Measurements from ENCODE around the gene CHRNA4.

Gene CHRNA4

DNA sequence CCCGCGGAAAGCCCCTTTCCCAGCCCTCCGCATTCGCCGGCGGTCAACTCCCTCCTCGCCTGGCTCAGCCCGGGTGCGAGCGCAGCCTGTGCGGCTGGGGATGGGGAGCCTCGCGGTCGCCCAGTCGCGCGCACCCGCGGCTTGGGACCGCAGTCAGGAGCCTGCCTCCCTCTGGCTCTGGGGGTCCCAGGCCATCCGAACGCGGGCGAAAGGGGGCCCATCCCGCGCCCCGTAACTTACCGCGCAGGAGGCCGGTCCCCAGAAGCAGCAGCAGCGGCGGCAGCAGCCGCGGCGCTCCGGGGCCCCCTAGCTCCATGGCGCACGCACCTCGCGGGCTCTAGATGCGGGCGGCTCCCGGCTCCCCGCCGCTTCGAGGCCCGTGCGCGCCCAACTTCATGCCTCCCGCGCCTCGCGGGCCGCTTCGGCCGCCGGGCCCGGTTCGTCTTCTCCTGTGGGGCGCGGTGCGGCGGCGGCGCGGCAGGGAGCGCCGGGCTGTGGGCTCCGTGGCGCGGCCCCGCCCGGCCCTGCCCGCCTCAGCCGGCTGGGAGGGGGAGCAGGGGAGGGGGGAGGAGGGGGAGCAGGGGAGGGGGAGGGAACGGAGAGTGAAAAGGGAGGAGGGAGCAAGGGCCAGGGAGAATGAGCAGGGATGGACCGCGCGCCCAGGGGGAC is at the start of gene CHRNA4:
Gene CHRNA4 (minus strand): TSS at position 500 of the 669 bp plus-strand sequence. CDS start 184 bp downstream, at position 316.
- no peak for DNase-seq (ENCODE audit: low spot score)

DNA sequence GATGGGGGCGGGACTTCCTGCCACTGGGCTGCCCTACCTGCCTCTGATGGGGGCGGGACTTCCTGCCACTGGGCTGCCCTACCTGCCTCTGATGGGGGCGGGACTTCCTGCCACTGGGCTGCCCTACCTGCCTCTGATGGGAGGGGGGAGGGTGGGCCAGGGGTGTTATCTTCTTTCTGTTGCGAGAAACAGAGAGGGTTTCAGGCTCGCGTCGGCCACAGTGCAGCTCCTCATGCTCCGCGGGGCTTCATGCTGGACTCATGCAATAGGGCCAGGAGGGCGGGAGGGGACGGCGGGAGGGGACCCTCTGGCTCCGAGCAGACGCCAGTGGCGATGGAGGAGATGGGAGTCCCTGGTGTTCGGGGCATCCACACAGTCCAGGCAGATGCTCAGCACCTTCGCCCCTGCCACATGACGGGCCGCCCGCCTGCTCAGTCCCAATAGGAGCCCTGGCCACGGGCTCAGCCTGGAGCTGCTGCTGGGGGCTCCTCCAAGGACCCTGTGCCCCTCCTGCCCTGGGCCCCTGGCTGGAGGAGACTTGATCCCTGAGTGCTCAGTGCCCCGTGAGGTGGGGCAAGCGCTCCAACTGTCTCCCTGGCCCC is 48.8 kb upstream of the CHRNA4 start:
- DNase-seq (ENCODE audit: low spot score) = no peak

DNA sequence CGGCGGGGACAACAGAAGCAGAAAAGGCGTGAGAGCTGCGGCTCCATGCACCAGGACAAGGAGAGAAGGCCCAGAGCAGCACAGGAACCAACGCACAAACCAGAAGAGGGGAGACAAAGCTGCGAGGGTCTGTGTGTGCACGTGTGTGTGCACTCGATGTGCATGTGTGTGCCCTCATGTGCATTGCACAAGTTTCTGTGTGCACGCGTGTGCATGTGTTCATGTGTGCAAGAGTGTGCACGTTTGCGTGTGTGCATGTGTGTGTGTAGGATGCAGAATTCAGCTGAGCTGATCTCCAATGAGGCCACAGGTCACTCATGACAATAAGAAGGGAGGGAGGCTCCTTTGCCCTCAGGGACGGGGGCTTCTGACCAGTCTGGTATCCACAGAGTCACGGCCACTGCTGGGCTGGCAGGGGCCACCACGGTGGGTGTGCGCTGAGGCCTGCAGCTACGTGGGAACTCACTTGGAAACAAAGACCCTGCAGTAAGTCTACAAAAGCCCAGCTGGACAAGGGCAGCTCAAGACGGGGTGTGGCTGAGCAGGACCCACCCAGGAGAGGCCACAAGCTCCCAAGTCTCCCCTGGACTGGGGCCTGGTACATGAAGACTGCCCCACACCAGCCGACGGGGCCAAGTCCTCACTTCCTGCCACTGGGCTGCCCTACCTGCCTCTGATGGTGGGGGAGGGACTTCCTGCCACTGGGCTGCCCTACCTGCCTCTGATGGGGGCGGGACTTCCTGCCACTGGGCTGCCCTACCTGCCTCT is 48.1 kb upstream of the CHRNA4 start:
- no peak for DNase-seq (ENCODE audit: low spot score)

DNA sequence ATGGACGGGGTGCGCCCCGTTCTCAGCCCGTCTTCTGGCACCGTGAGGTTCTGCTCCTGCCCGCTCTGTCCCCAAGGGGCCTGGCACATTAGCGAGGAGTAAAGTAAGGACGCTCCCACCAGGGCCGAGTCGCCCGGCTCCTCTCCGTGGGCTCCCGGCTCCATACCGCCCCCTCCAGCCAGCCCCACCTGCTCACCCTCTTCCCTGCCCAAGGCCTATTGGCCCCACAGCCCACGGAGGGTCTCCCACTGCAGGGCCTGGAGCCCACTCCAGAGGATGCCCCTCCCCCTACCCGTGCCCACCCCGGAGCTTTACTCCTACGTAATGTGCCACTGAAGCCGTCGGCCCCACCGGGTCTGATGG is 47.5 kb upstream of the CHRNA4 start:
- no peak for DNase-seq (ENCODE audit: low spot score)

DNA sequence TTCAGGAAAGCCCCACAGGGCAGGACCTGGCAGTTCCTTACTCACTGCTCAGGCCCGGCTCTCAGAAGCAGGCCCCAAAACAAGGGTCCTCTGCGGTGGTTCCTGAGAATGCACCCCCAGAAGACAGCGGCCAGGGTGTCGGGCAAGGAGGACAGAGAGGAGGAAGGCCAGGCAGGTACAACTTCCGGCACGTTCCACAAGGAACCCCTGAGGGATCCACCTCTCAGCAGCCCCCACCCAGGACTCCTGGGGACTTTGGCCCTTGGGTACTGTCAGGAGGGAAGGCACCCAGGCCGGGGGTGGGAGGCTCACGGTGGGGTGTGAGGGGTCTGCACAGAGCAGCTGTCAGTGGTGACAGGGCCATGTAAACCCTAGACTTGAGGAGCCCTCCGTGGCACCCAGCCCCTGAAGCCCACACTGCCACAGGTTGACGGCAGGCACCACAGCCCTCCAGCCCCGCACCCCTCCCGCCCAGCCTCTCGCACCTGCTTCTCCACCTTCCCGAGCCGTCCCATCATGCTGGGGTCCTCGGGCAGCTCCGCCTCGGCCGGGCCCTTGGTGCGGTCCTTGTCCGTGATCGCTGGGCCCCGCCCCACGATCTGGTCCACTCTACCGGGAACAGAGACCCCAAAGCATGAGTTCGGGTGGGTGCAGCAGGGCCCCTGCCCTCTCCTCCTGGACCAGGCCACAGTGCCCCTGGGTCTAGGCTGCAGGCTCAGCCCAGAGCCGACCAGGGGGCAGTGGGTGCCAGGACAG is 47.0 kb upstream of the CHRNA4 start:
- no peak for DNase-seq (ENCODE audit: low spot score)

DNA sequence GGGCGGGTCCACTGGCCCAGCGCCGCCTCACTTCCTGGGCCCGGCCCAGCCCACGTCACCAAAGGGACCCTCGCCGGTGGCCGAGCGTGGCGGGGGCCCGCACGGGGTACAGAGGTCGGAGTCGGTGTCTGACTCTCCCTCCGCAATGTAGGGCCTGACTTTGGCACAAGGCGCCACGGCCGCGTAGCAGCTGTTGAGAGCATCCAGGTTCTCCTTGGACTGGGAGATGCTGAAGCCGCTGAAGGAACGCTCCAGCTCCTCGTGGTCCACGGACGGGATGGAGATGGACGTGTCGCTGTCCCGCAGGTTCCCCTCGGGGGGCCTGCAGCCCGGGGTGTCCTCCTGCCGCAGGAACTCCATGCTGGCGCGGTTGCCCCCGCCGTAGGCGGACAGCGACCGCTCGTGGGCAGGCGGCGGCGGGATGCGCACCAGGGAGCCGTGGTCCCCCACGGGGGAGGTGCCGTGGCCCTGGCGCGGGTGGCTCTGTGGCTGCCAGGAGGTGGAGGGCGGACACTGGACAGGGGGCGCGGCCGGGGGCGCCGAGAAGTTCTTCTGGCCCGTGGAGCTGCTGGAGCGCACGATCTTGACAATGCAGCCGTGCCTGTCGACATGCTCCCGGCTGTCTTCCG is 45.6 kb upstream of the CHRNA4 start:
- no peak for DNase-seq (ENCODE audit: low spot score)

DNA sequence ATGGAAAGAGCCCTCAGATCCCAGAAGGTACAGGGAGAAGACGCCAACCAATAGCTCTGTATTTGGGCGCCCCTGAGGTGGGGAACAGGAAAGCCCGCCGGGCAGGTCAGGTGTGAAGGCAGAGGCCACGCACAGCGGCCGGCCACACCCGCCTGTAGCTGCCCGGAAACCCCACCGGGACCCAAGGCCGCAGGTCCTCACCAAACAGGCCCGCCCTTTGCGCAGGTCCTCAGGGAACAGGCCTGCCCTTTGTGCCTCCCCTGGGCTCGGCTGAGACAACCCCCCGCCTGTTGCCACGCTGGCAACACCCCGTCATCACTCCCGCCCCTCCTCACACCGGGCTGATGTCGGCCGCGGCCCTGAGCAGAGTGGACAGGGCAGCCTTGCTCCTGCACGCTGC is 44.9 kb upstream of the CHRNA4 start:
- no peak for DNase-seq (ENCODE audit: low spot score)

DNA sequence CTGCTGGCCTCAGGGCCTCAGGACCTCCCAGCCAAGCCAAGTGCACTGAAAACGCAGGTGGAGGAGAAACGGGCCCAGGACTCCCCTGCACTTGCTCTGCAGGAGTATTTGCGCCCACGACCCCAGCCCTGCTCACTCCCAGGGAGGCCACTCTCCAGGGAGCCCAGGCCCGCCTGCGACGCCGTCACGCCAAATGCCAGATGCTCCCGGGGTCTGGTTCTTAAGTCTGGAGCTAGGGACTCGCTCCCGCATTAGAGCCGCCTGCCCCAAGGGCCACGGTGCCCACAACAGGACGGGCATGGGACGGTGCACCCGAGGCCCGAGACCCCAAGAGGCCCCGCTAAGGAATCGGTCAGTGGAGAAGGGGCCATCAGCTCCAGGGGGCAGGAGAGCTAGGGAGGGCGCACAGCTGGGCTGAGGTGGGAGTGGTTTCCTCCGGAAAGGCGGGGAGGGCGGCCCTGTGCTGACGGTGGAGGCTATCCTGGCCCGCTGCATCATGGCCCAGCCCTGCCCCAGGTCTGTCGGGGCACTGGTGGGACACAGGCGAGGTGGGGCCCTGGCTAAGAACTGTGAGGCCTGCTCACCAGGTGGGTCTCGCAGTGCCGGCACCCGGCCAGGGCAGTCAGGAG is 44.1 kb upstream of the CHRNA4 start:
- DNase-seq (ENCODE audit: low spot score) = no peak

DNA sequence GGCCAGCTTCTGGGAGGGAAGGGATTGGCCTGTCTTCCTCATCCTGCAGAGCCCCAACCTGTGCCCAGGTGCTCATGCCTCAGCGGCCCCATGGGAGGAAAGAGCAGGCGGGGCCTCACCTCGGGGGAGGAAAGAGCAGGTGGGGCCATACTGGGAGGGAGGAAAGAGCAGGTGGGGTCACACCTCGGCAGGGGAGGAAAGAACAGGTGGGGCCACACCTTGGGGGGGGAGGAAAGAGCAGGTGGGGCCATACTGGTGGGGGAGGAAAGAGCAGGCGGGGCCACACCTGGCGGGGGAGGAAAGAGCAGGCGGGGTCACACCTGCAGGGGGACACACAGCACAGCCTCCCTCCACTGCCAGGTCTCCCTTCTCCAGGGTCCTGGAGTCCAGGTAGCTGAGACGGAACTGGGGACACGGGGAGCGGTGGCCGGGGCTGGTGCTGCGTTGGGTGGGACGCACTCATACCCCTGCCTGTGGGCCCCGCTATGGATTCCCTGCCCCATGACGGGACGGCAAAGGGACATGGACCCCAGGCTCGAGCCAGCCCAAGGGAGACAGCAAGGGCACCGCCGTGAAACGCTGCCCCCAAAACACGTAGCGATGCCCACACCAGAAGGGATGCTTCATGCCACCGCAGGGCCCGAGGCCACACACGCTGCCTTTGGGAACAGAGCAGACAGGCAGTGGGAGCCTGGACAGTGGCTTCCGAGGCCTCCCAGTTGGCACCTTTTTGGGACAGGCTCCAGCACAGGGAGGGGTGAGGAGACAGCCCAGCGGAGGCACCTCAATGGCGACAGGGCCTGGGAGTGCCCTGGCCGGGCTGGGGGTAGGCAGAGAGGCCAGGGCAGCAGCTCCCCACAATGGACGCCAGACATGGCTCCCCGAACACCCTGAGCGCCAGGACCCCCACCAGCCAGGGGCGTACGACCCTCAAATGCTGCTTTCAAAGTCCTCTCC is 43.3 kb upstream of the CHRNA4 start:
- DNase-seq (ENCODE audit: low spot score) = no peak

DNA sequence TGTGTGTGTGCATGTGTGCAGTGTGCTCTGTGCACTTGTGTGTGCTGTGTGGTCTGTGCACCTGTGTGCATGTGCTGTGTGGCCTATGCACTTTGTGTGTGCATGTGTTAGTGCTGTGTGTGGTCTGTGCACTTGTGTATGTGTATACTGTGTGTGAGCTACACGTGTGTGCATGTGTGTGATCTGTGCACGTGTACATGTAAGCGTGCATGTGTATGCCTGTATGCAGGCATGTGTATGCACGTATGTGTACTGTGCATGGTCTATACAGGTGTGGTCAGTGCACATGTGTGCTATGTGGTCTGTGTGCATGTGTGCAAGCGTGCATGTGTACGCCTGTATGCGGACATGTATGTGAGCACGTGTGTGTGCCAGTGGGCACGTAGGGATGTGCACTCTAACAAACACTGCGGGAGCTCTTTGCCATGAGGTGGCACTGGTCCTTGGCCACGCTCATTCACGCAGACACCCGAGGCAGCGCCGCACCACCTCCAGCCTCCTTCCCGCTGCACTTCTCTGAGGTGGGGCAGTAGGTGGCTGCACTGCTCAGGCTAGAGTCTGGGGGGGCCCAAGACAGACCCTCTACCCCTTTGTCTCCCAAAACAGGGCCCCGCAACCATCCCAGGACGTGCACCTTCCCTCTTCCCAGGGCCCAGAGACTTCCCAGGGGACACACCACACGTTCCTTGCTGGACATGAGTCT is 42.4 kb upstream of the CHRNA4 start:
- no peak for DNase-seq (ENCODE audit: low spot score)

DNA sequence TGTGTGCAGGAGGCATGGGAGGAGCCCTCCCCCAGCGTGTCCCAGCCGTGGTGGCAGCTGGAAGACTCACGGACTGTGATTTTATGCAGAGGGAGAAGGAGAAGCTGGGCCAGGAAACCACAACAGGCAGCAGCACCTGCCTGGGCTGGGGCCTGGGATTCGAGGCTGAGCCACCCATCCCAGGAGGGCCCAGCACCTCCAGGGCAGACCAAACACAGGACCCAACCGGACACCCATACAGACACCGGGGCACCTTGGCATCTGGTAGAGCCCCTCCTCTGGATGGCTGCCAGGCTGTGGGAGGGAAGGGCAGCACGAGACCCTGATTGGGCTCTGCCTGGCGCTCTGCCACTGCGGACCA is 41.7 kb upstream of the CHRNA4 start:
- DNase-seq (ENCODE audit: low spot score) = no peak

DNA sequence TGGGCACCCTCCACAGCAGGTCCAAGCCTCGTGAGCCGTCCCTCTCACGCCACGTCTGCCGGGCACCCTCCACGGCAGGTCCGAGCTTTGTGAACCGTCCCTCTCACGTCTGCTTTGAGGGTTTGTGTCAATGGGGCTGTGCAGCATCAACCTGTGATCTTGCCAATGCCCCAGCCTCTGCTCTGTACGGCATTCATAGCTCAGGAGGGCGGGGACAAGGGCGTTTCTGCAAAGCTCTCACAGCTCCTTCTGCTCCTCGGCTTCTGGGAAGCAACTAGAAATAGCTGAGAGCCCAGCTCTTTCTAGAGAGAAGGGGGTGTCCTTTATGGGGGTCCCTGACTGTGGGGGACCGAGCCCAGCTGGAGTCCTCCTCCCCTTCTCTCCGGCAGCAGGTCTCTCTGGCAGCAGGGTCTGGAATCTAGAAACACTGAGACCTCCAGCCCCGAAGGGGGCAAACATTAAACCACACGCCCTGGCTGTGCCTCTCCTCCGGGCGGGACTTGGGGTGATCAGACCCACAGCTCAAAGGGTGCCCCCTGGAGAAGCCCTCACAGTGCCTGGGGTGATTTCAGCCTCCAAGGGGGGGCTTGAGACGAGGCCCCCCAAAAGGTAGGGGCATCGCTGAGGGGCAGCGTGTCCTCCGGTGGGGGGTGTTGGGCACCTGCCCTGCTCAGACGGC is 41.2 kb upstream of the CHRNA4 start:
- DNase-seq (ENCODE audit: low spot score) = no peak

DNA sequence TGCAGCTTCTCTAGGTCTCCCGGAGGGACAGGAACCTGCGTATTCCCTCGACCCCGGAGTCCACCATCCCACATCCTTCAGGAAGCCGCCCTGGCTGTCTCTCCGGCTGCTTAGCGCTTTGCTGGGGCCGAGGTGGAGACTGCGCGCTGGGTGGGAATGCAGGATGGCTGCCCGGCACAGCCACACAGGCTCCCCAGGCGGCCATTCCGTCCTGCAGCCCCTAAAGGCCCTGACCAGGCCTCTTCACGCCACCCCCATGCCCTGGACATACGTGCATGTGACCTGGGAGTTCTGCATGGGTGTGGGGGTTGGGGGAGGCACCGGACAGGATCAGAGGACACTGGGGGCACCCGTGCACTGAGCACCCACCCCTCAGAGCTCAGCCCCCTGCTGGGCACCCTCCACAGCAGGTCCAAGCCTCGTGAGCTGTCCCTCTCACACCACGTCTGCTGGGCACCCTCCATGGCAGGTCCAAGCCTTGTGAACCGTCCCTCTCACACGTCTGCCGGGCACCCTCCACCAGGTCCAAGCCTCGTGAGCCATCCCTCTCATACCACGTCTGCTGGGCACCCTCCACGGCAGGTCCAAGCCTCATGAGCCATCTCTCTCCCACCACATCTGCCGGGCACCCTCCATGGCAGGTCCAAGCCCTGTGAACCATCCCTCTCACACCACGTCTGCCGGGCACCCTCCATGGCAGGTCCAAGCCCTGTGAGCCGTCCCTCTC is 40.4 kb upstream of the CHRNA4 start:
- DNase-seq (ENCODE audit: low spot score) = no peak

DNA sequence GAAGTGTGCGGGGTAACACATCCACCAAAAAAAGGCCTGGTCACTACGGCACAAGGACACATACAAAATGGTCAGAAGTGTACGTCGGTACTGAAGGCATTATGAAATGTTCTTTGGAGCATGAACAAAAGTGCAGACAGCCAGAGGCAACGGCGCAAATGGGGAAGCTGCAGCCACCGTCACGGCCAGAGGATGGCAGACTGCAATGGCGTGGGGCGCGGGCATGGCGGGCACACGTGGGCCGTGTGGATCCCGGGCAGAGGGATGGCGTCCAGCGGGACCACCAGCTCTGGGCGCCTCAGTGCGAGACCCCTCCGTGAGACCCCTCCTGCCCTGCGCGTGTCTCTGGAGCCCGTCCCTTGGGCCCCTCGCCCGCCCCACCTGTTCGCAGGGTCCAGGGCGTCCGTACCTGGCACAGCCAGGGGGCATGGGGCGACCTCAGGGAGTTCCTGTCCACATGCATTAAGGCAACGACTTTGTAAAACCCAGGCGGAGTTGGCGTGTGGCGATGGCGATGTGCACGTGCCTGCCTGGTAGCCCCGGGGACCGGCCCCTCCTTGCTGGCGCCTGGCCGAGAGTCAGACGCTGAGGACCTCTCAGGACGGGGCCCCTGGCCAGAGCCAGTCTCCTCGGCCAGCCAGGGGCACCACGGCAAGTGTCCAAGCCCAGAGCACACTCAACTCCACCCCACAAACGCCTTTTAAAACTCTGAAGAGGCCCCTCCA is 39.5 kb upstream of the CHRNA4 start:
- no peak for DNase-seq (ENCODE audit: low spot score)

DNA sequence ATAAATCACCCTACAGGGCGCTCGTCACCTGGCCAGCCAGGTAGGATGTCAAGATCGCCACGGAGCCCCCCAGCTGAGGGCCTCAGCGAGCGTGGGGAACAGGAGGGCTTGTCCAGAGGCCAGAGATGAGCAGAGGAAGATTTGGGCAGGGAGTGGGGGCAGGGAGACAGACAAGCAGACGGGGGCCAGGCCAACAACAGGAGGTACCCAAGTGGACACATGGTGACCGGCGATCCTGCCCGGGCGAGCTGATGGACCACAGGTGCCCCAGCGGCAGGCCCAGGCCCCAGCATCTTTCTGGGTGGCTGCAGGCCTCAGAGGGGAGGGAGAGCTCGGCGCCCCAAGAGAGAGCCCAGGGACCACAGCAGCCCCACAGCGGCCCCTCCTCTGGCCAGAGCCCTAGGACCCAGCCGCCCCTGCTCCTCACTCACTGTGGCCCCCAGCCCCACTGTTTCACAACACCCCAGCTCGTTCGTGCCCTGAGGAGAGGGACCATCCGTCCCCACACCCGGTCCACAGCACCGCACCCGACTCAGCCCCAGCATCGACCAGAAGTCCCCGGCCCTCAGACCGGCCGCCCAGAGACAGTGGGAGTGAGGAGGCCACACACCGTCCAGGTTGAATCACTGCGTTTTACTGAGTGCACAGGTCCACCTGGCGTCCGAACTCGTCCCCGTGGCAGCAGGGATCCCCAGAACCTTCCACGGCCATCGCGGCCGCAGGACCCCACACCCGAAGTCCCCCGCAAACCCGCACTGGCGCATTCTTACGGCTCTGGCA is 38.6 kb upstream of the CHRNA4 start:
- no peak for DNase-seq (ENCODE audit: low spot score)

DNA sequence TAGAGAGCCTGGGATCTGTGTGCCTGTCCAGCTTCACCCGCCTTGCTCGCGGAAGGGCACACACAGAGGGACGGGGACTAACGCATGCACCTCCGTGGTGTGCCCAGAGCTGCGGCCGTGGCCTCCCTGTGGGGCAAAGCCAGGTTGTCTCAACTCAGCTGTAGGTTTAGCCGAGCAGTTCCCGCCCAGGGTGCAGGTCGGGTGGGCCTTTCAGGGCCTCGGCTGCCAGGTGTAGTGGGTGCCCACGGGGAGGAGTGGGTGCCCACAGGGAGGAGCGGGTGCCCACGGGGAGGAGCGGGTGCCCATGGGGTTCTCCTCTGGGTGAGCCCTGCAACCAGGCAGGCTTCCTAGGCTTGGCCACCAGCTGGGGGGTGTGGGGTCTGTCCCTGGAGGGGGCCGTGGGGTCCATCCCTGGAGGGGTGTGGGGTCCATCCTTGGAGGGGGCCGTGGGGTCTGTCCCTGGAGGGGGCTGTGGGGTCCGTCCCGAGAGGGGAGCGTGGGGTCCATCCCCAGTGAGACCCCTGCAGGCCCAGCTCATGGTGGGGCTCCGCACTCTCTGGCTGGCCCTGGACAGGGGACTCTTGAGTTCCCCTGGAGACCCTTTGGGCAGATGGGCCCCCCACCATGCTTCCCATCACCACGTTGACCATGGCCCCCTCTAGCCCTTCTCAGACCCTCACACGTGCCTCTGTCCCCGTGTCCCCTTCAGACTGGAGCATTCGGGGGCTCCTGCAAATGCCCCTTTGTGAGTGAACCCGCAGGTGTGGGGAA is 37.8 kb upstream of the CHRNA4 start:
- no peak for DNase-seq (ENCODE audit: low spot score)

Data from LoVo (cell line).